HepG2 (cell line): ENCODE results near the gene SHLD1. TPM values are rescaled to one million over a fixed set of nuclear protein-coding genes. Genes with fewer than 3 reads are reported as not detected.

Experiments
- CHD4 ChIP-seq: fragments of 200-600 bp; sonication (generic); IDR thresholded peaks from 2 replicates; pipeline ENCODE4 v1.7.0; 2017; ENCODE audit warnings: mild to moderate bottlenecking, low read length, borderline replicate concordance
- EEA1 ChIP-seq: sonication (generic); formaldehyde crosslinking; IDR thresholded peaks from 2 replicates; pipeline ENCODE4 v1.5.1; 2020; ENCODE audit warnings: mild to moderate bottlenecking, missing genetic modification reagents, borderline replicate concordance
- FOSL2 ChIP-seq: sonication (generic); formaldehyde crosslinking; IDR thresholded peaks from 2 replicates; pipeline ENCODE4 v1.4.0; 2020; ENCODE audit warnings: missing genetic modification reagents
- ISL2 ChIP-seq: sonication (generic); formaldehyde crosslinking; IDR thresholded peaks from 2 replicates; pipeline ENCODE4 v1.5.0; 2020; ENCODE audit warnings: missing genetic modification reagents
- NCOA2 ChIP-seq: sonication (generic); formaldehyde crosslinking; IDR thresholded peaks from 2 replicates; pipeline ENCODE4 v1.8.0; 2022; ENCODE audit warnings: inconsistent platforms
- PHF20 ChIP-seq: sonication (generic); formaldehyde crosslinking; IDR thresholded peaks from 2 replicates; pipeline ENCODE4 v1.5.0; 2020; ENCODE audit warnings: mild to moderate bottlenecking, missing genetic modification reagents
- SNAPC5 ChIP-seq: sonication (generic); formaldehyde crosslinking; IDR thresholded peaks from 2 replicates; pipeline ENCODE4 v1.8.1; 2023; ENCODE audit warnings: mild to moderate bottlenecking, missing genetic modification reagents, borderline replicate concordance
- SOX13 ChIP-seq, 3 experiments: fragments of 450-650 bp in 1 of 3; sonication (generic) in 1 of 3; formaldehyde crosslinking in 1 of 3; IDR thresholded peaks in 2 of 3; conservative IDR thresholded peaks in 1 of 3; 2 replicates each; pipeline versions ENCODE4 v1.5.0 to v1.6.1; 2016 to 2020; ENCODE audit warnings: antibody characterized with exemption in 1 of 3, mild to moderate bottlenecking in 1 of 3, missing compliant biosample characterization in 1 of 3, missing genetic modification reagents in 1 of 3, moderate library complexity in 1 of 3
- SP140L ChIP-seq: sonication (generic); formaldehyde crosslinking; IDR thresholded peaks from 2 replicates; pipeline ENCODE4 v1.4.0; 2020; ENCODE audit warnings: missing genetic modification reagents, borderline replicate concordance
- TCF7 ChIP-seq: sonication (generic); IDR thresholded peaks from 2 replicates; pipeline ENCODE4 v1.6.1; 2016; ENCODE audit warnings: antibody characterized with exemption, low read depth
- THAP7 ChIP-seq: sonication (generic); formaldehyde crosslinking; IDR thresholded peaks from 2 replicates; pipeline ENCODE4 v1.8.1; 2023; ENCODE audit warnings: mild to moderate bottlenecking, missing genetic modification reagents
- ZFX ChIP-seq: sonication (generic); formaldehyde crosslinking; IDR thresholded peaks from 2 replicates; pipeline ENCODE4 v1.4.0; 2020; ENCODE audit warnings: mild to moderate bottlenecking, low read depth, missing genetic modification reagents, moderate library complexity
- ZNF24 ChIP-seq: fragments of 450-650 bp; IDR thresholded peaks from 2 replicates; pipeline ENCODE4 v1.6.1; 2017; ENCODE audit warnings: antibody characterized with exemption, mild to moderate bottlenecking
- ZNF276 ChIP-seq: sonication (generic); formaldehyde crosslinking; IDR thresholded peaks from 2 replicates; pipeline ENCODE4 v1.4.0; 2020; ENCODE audit warnings: mild to moderate bottlenecking, low read depth, missing genetic modification reagents
- polyA plus RNA-seq, 8 experiments: library from polyadenylated mRNA; depleted of rRNA in 3 of 8; stranded (reverse) in 7 of 8; unstranded in 1 of 8; fragments of >200 nt; fragmentation: Illumina TruSeq in 4 of 8; extraction: Trizol in 4 of 8; gene quantifications; 2 replicates each; pipeline versions ENCODE4 v1.2.1 to v1.2.3, GENCODE V29; 2011 to 2016; ENCODE audit warnings: low read depth in 4 of 8, missing spikeins in 1 of 8, mixed read lengths in 1 of 8; ENCODE audit not compliant: insufficient read depth in 1 of 8
- total RNA-seq, 5 experiments: library from RNA; depleted of rRNA; stranded (reverse); fragments of >200 nt; fragmentation: Illumina TruSeq; extraction: Trizol; gene quantifications; 2 replicates each; pipeline ENCODE4 v1.2.3, GENCODE V29; 2016; ENCODE audit warnings: low read depth in 1 of 5
- TF ChIP-seq, protein P1 (sequence below): sonication (generic); formaldehyde crosslinking; IDR thresholded peaks from 2 replicates; pipeline ENCODE4 v1.4.0; 2020; ENCODE audit warnings: mild to moderate bottlenecking, missing genetic modification reagents
- TF ChIP-seq, protein P2 (sequence below): IDR thresholded peaks from 2 replicates; pipeline ENCODE4 v1.6.1; 2018; ENCODE audit warnings: missing genetic modification reagents
- TF ChIP-seq, protein P3 (sequence below), 2 experiments: sonication (generic) in 1 of 2; formaldehyde crosslinking in 1 of 2; IDR thresholded peaks; 2 replicates each; pipeline versions ENCODE4 v1.6.1 to v1.9.0; 2014 to 2022; ENCODE audit warnings: antibody characterized with exemption in 1 of 2, borderline replicate concordance in 1 of 2, inconsistent platforms in 1 of 2, low read depth in 1 of 2, missing genetic modification reagents in 1 of 2

The SHLD1 gene
- total and polyA plus RNA-seq, 2 of the 13 experiments (the other 11 are each of a cell fraction or from before 2014, with no cell fraction given) = 8.9 to 10.0 TPM

DNA sequence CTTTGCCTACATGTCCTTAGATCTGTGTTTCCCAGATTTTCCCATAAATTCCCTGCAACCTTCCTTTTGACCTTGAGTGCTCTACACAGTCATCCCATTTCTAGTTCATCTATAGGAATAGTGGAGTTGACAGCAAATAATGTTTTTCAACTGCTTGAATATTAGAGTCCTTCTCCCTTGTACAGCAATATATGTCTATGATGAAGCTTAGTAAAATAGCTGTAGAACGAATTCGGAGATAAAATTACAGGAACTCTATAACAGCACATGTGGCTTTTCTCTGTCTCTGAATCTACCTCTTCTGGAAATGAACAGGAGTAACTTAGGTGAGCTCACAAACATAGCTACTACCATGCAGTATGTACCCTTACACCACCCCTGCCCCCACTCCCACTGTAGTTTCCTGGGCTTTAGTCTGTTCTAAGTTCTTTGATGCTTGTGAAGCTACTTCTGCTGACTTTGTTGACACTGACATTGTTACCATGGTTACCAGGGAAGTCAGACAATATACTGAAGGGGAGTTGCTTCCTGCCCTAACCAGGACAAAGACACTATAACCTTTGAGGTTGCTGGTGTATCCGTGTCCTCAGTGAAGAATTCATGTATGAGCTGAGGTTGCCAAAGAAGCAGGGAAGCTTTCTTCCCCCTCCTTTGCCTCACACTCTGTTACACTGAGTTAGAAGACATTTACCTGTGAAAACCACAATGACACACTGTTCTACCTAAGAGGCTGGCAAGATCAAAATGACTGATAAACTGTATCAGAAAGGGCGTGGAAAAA lies 35.8 kb upstream of the SHLD1 start (continued):
- TF ChIP-seq SOX13 (IDR thresholded peaks at IDR 0.05) = peak; percentile 62; the same call in 1 of the 2 replicates
- peak in 1 of 2 experiments; percentile 93; a peak in 2 of 4 replicates for TF ChIP-seq SOX13 (CRISPR knock-in tag; conservative IDR thresholded peaks at IDR 0.05 in 1 of 2, IDR thresholded peaks at IDR 0.05 in 1 of 2)
- no peak; the same call in 1 of the 2 replicates for TF ChIP-seq ISL2
- no peak for TF ChIP-seq EEA1
- TF ChIP-seq, protein P1, sequence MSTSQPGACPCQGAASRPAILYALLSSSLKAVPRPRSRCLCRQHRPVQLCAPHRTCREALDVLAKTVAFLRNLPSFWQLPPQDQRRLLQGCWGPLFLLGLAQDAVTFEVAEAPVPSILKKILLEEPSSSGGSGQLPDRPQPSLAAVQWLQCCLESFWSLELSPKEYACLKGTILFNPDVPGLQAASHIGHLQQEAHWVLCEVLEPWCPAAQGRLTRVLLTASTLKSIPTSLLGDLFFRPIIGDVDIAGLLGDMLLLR (CRISPR knock-in tag) = no peak
- TF ChIP-seq, protein P2, sequence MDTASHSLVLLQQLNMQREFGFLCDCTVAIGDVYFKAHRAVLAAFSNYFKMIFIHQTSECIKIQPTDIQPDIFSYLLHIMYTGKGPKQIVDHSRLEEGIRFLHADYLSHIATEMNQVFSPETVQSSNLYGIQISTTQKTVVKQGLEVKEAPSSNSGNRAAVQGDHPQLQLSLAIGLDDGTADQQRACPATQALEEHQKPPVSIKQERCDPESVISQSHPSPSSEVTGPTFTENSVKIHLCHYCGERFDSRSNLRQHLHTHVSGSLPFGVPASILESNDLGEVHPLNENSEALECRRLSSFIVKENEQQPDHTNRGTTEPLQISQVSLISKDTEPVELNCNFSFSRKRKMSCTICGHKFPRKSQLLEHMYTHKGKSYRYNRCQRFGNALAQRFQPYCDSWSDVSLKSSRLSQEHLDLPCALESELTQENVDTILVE (CRISPR knock-in tag) = no peak
- no peak for TF ChIP-seq ZNF276 (CRISPR knock-in tag)
- TF ChIP-seq SNAPC5 (CRISPR knock-in tag) = no peak
- TF ChIP-seq CHD4 = peak; percentile 56; the same call in 1 of the 2 replicates
- peak; percentile 63; the same call in 1 of the 2 replicates for TF ChIP-seq NCOA2 (CRISPR knock-in tag)
- TF ChIP-seq ZFX (CRISPR knock-in tag) = no peak
- TF ChIP-seq THAP7 (CRISPR knock-in tag) = no peak
- TF ChIP-seq TCF7 = peak; percentile 87
- TF ChIP-seq ZNF24 = no peak; the same call in 1 of the 2 replicates
- 0 out of 2 replicates have a peak, but pooled peaks have one; percentile 34 for TF ChIP-seq FOSL2 (CRISPR knock-in tag)
- TF ChIP-seq, protein P3, sequence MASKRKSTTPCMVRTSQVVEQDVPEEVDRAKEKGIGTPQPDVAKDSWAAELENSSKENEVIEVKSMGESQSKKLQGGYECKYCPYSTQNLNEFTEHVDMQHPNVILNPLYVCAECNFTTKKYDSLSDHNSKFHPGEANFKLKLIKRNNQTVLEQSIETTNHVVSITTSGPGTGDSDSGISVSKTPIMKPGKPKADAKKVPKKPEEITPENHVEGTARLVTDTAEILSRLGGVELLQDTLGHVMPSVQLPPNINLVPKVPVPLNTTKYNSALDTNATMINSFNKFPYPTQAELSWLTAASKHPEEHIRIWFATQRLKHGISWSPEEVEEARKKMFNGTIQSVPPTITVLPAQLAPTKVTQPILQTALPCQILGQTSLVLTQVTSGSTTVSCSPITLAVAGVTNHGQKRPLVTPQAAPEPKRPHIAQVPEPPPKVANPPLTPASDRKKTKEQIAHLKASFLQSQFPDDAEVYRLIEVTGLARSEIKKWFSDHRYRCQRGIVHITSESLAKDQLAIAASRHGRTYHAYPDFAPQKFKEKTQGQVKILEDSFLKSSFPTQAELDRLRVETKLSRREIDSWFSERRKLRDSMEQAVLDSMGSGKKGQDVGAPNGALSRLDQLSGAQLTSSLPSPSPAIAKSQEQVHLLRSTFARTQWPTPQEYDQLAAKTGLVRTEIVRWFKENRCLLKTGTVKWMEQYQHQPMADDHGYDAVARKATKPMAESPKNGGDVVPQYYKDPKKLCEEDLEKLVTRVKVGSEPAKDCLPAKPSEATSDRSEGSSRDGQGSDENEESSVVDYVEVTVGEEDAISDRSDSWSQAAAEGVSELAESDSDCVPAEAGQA (IDR thresholded peaks at IDR 0.05; ENCODE audit: low read depth) = no peak
- TF ChIP-seq, protein P3 (CRISPR knock-in tag; IDR thresholded peaks at IDR 0.05; ENCODE audit: borderline replicate concordance) = no peak
- TF ChIP-seq SP140L (CRISPR knock-in tag) = no peak
- no peak for TF ChIP-seq PHF20 (CRISPR knock-in tag)
